Activated CD4-positive, CD25-positive, alpha-beta regulatory T cell treated with anti-CD3 and anti-CD28 coated beads, Interleukin-2, amount 50 U/mL, for 24 hours (primary cell): ENCODE data around the gene FBXO44.

Experiments used
- ATAC-seq, 2 donors: fragments of 150-1000 bp; cut with Tn5 transposase; one replicate each; pipeline ENCODE4 v1.10.0; 2021; ENCODE audit warnings: mild to moderate bottlenecking in 1 of 2, moderate library complexity in 1 of 2

FBXO44 gene

DNA sequence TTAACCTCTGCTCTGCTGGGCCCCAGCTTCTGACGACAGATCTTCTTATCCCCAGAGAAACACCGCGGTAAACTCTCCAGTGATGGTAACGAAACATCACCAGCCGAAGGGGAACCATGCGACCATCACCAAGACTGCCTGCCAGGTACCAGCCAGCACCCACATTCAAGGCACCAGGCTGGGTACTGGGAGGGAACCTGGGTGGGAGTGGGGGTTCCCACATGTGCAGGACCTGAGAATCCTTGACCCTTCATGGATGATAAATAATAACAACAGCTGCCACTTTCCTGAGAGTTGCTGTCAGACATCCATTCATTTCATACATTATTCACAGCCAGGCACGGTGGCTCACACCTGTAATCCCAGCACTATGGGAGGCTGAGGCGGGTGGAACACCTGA is 57.6 kb downstream of the FBXO44 start:
- no peak for ATAC-seq
